ENCODE data around the gene PTPRM.

GRCh38 chr18:8049147-8049546 lies 482.0 kb downstream of the PTPRM start:
- no peak for TF ChIP-seq CTCF (IDR thresholded peaks at IDR 0.05; ENCODE audit: low read depth, low read length, missing input control)
- no peak for TF ChIP-seq EGR1 (IDR thresholded peaks at IDR 0.05; ENCODE audit: low read depth in 2 of 2)
- TF ChIP-seq YY1 (IDR thresholded peaks at IDR 0.05): no peak
- no peak for TF ChIP-seq FOXA2 (IDR thresholded peaks at IDR 0.05)
- no peak for TF ChIP-seq ZBTB33 (IDR thresholded peaks at IDR 0.05)
- no peak for TF ChIP-seq SP1 (IDR thresholded peaks at IDR 0.05)
- no peak for TF ChIP-seq RAD21 (IDR thresholded peaks at IDR 0.05)
- TF ChIP-seq FOXA1 (IDR thresholded peaks at IDR 0.05): no peak
- TF ChIP-seq GABPA (IDR thresholded peaks at IDR 0.05 in 1 of 2, conservative IDR thresholded peaks at IDR 0.05 in 1 of 2): no peak
- TF ChIP-seq MAX (IDR thresholded peaks at IDR 0.05): no peak
- no peak for TF ChIP-seq TAF1 (conservative IDR thresholded peaks at IDR 0.05)
- no peak for TF ChIP-seq JUND (IDR thresholded peaks at IDR 0.05)
